ENCODE data around the gene GIMAP5. TPM values are rescaled to one million over a fixed set of nuclear protein-coding genes. Genes with fewer than 3 reads are reported as not detected.

GIMAP5 gene
- total and polyA plus RNA-seq, 9 of the 15 experiments (the other 6 are each of a cell fraction or from before 2014, with no cell fraction given) = 0.35 TPM; not detected in 8

DNA sequence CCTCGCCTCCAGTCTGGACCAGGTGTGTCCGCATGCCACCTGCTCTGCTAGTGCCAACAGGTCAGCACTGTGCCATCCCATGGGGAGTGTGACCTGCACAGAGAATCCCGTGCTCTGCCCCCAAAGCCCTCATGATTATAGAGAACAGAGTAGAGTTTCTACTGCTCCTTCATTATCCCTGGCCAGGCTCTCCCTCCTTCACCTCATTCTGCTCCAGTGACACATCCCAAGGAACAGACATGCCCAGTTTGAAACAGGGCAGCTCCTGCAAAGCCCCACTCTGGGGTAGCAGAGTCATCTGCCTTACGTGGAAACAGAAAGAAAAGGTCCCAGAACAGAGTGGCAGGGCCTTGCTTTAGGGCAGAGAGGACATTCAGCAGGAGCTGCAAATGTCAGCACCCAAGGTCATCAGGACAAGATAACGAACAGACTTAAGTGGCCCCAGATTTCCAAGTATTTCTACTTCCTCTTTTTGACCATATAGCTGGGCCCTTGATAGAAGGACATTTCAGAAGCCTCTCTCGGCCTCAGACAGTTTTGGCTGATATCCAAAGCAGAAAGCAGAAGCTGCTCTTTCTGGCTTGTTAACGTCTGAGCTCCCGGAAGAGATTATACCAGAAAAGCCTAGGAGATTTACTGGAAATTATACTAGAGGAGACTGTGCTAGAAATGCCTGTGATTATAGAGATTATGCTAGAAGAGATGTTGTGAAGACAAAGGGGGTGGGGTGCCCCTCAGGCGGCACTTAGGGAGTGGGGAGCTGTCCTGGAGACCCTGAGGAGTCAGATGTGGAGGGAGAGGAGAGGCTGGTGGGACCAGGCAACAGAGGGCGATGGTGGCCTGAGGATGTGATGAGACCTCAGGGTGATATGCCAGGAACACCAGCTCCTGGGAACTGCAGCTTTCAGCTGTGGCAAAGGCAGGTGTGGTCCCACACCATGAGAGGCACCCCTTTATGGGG is 50.4 kb downstream of the GIMAP5 start (continued):
- TF ChIP-seq CBFA2T2 (conservative IDR thresholded peaks at IDR 0.05) (peak; percentile 53), ETS2 (tag; IDR thresholded peaks at IDR 0.05; ENCODE audit: borderline replicate concordance, poor library complexity, severe bottlenecking) (no peak), KLF16 (IDR thresholded peaks at IDR 0.05) (peak; percentile 55; the same call in 1 of the 2 replicates), ZNF780A (CRISPR knock-in tag; IDR thresholded peaks at IDR 0.05) (no peak), ZNF644 (tag; IDR thresholded peaks at IDR 0.05; ENCODE audit: low read depth) (peak; percentile 57; the same call in 1 of the 2 replicates), ZFPM2 (CRISPR knock-in tag; IDR thresholded peaks at IDR 0.05) (no peak), ZNF764 (CRISPR knock-in tag; IDR thresholded peaks at IDR 0.05; ENCODE audit: low read depth) (no peak), PURB (CRISPR knock-in tag; IDR thresholded peaks at IDR 0.05; ENCODE audit: low read depth) (no peak), SRSF1 (IDR thresholded peaks at IDR 0.05; ENCODE audit: low read depth, low read length) (no peak), KLF13 (tag; IDR thresholded peaks at IDR 0.05; ENCODE audit: borderline replicate concordance, low read depth) (no peak), ELK3 (CRISPR knock-in tag; IDR thresholded peaks at IDR 0.05) (no peak), MTA1 (IDR thresholded peaks at IDR 0.05; ENCODE audit: borderline replicate concordance) (peak; percentile 81; the same call in 1 of the 2 replicates), THRAP3 (IDR thresholded peaks at IDR 0.05; ENCODE audit: borderline replicate concordance) (no peak), PTTG1 (tag; IDR thresholded peaks at IDR 0.05; ENCODE audit: low read depth) (no peak), SUPT5H (IDR thresholded peaks at IDR 0.05) (no peak), ZNF384 (IDR thresholded peaks at IDR 0.05; ENCODE audit: low read depth, low read length) (no peak)
- TF ChIP-seq, protein P1, sequence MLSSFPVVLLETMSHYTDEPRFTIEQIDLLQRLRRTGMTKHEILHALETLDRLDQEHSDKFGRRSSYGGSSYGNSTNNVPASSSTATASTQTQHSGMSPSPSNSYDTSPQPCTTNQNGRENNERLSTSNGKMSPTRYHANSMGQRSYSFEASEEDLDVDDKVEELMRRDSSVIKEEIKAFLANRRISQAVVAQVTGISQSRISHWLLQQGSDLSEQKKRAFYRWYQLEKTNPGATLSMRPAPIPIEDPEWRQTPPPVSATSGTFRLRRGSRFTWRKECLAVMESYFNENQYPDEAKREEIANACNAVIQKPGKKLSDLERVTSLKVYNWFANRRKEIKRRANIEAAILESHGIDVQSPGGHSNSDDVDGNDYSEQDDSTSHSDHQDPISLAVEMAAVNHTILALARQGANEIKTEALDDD (IDR thresholded peaks at IDR 0.05) = 0 out of 2 replicates have a peak, but pooled peaks have one; percentile 53
- TF ChIP-seq, protein P2, sequence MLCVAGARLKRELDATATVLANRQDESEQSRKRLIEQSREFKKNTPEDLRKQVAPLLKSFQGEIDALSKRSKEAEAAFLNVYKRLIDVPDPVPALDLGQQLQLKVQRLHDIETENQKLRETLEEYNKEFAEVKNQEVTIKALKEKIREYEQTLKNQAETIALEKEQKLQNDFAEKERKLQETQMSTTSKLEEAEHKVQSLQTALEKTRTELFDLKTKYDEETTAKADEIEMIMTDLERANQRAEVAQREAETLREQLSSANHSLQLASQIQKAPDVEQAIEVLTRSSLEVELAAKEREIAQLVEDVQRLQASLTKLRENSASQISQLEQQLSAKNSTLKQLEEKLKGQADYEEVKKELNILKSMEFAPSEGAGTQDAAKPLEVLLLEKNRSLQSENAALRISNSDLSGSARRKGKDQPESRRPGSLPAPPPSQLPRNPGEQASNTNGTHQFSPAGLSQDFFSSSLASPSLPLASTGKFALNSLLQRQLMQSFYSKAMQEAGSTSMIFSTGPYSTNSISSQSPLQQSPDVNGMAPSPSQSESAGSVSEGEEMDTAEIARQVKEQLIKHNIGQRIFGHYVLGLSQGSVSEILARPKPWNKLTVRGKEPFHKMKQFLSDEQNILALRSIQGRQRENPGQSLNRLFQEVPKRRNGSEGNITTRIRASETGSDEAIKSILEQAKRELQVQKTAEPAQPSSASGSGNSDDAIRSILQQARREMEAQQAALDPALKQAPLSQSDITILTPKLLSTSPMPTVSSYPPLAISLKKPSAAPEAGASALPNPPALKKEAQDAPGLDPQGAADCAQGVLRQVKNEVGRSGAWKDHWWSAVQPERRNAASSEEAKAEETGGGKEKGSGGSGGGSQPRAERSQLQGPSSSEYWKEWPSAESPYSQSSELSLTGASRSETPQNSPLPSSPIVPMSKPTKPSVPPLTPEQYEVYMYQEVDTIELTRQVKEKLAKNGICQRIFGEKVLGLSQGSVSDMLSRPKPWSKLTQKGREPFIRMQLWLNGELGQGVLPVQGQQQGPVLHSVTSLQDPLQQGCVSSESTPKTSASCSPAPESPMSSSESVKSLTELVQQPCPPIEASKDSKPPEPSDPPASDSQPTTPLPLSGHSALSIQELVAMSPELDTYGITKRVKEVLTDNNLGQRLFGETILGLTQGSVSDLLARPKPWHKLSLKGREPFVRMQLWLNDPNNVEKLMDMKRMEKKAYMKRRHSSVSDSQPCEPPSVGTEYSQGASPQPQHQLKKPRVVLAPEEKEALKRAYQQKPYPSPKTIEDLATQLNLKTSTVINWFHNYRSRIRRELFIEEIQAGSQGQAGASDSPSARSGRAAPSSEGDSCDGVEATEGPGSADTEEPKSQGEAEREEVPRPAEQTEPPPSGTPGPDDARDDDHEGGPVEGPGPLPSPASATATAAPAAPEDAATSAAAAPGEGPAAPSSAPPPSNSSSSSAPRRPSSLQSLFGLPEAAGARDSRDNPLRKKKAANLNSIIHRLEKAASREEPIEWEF (CRISPR knock-in tag; IDR thresholded peaks at IDR 0.05) = no peak
- TF ChIP-seq, protein P3, sequence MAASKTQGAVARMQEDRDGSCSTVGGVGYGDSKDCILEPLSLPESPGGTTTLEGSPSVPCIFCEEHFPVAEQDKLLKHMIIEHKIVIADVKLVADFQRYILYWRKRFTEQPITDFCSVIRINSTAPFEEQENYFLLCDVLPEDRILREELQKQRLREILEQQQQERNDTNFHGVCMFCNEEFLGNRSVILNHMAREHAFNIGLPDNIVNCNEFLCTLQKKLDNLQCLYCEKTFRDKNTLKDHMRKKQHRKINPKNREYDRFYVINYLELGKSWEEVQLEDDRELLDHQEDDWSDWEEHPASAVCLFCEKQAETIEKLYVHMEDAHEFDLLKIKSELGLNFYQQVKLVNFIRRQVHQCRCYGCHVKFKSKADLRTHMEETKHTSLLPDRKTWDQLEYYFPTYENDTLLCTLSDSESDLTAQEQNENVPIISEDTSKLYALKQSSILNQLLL (CRISPR knock-in tag; IDR thresholded peaks at IDR 0.05; ENCODE audit: borderline replicate concordance) = 0 out of 2 replicates have a peak, but pooled peaks have one; percentile 14

Data from K562 (cell line).